ENCODE data around the gene IL10RB. TPM values are rescaled to one million over a fixed set of nuclear protein-coding genes. Genes with fewer than 3 reads are reported as not detected.

Gene IL10RB
- polyA plus RNA-seq, 1 donor: 76.6 TPM

DNA sequence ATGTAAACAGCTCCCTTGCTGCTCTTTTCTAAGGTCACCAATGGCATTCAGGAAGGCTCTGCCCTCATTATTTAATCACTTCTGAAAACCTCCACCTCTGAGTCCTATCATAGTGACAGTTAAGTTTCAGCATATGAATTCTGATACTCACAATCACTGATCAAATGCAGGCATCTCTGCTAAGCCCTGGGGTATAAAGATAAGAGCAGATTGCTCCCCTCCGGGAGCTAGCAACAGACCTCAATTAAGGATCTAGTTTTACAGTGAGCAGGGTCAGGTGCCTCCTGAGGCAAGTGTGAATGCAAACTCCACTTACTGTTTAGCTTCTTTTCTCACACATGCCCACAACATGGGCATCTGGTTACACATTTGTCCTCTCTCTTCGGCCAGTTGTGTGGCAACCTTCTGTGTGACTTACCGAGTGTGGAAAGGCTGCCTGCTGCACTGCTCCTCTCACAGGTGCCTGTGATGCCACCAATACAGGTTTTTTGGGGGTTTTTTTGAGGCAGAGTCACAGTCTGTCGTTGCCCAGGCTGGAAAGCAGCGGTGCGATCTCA is 15.0 kb downstream of the IL10RB start:
- no CpG with 5 or more reads among the region's 6 CpGs for WGBS (ENCODE audit: insufficient coverage, low lambda C conversion rate)
- no peak overlapping the region for H3K27ac ChIP-seq (ENCODE audit: low read length)
- peaks cover 77% of the 10 kb centered on the region for H3K36me3 ChIP-seq (ENCODE audit: control insufficient read depth, insufficient read depth, low read length)
- no peaks in the 10 kb centered on the region for H3K27me3 ChIP-seq (ENCODE audit: control insufficient read depth, insufficient read depth, low read length)
- no peaks in the 10 kb centered on the region for H3K4me1 ChIP-seq (ENCODE audit: control insufficient read depth, insufficient read depth, low read length)
- DNase-seq: no peak
- no peaks in the 10 kb centered on the region for H3K9me3 ChIP-seq (ENCODE audit: control insufficient read depth, low read depth, low read length)
- H3K4me3 ChIP-seq (ENCODE audit: low read length): no peak overlapping the region

DNA sequence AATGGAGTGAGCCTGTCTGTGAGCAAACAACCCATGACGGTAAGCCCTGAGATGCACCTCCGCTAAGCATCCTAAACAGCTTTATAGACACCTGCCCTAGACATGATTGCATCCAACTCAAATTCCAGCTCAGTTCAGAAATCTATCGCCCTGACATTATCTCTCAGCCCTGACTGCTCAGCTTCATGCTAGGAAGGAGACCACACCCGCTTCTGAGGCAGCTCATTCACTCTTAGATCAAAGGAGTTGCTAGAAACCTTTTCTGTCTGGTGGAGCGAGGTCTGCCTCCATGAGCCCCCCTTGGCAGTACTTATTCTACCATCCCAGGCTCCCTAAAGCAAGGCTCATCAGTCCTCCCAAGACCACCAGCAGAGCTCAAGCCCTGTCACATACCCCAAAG is 17.0 kb downstream of the IL10RB start:
- Histone ChIP-seq H3K9me3 (ENCODE audit: control insufficient read depth, low read depth, low read length) (no peaks in the 10 kb centered on the region), H3K27ac (ENCODE audit: low read length) (no peak overlapping the region), H3K36me3 (ENCODE audit: control insufficient read depth, insufficient read depth, low read length) (peaks cover 79% of the 10 kb centered on the region), H3K4me3 (ENCODE audit: low read length) (no peak overlapping the region), H3K27me3 (ENCODE audit: control insufficient read depth, insufficient read depth, low read length) (no peaks in the 10 kb centered on the region), H3K4me1 (ENCODE audit: control insufficient read depth, insufficient read depth, low read length) (no peaks in the 10 kb centered on the region)
- DNase-seq: no peak
- no CpG with 5 or more reads among the region's 5 CpGs for WGBS (ENCODE audit: insufficient coverage, low lambda C conversion rate)

DNA sequence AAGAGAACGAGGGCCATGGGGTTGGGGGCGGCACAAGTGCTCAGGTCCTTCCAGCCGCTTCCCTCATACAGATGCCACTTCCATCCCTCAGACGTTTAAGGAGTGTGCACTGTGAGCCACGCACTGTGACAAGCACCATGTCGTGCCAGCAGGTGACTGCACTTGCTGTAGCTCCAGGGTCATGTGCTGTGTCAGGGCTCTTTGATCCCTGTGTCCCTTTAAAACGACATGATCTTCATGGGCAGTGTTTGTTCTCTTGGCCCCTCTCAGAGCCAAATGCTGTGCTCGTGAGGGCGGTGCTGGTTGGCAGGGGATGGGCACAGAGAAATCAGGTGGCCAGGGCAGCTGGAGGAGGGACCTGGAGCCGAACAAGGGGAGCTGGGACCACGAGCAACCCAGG is 19.9 kb downstream of the IL10RB start:
- Histone ChIP-seq H3K36me3 (ENCODE audit: control insufficient read depth, insufficient read depth, low read length) (peaks cover 75% of the 10 kb centered on the region), H3K27me3 (ENCODE audit: control insufficient read depth, insufficient read depth, low read length) (no peaks in the 10 kb centered on the region), H3K9me3 (ENCODE audit: control insufficient read depth, low read depth, low read length) (no peaks in the 10 kb centered on the region), H3K4me1 (ENCODE audit: control insufficient read depth, insufficient read depth, low read length) (no peaks in the 10 kb centered on the region), H3K27ac (ENCODE audit: low read length) (no peak overlapping the region), H3K4me3 (ENCODE audit: low read length) (no peak overlapping the region)
- DNase-seq: no peak
- 80% methylated on average over 1 of the region's 11 CpGs for WGBS (ENCODE audit: insufficient coverage, low lambda C conversion rate)

DNA sequence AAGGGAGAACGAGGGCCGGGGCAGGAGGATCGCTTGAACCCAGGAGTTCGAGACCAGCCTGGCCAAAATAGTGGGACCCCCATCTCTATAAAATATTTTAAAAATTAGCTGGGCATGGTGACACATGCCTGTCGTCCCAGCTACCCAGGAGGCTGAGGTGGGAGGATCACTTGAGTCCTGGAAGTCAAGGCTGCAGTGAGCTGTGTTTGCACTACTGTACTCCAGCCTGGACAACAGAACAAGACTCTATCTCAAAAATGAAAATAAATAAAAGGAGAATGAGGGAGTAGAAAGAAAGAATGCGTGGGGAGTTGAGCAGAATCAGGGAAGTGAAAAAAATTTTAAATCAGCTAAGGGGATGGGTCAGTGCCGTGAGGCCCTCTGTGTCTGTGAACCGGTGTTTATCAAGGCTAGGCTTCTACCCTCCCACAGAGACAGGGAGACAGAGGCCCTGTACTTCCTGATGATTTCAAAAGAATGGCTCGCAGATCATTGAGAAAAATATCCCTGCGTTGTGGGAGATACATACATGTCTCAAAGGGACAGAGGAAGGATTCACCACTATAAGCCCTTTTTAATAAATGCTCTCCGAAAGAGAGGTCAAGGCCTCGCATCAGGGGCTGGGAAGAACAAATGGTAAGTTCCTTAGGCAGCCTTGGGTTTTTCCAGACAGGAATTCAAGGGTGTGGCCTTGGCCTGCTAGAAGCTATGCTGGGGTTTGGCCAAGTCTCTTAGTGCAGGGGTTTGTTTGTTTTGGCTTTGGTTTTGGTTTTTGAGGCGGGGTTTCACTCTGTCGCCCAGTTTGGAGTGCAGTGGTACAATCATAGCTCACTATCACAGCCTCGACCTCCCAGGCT is 20.7 kb downstream of the IL10RB start:
- Histone ChIP-seq H3K27me3 (ENCODE audit: control insufficient read depth, insufficient read depth, low read length) (no peaks in the 10 kb centered on the region), H3K4me3 (ENCODE audit: low read length) (no peak overlapping the region), H3K4me1 (ENCODE audit: control insufficient read depth, insufficient read depth, low read length) (no peaks in the 10 kb centered on the region), H3K9me3 (ENCODE audit: control insufficient read depth, low read depth, low read length) (no peaks in the 10 kb centered on the region), H3K27ac (ENCODE audit: low read length) (no peak overlapping the region), H3K36me3 (ENCODE audit: control insufficient read depth, insufficient read depth, low read length) (peaks cover 72% of the 10 kb centered on the region)
- no peak for DNase-seq
- WGBS (ENCODE audit: insufficient coverage, low lambda C conversion rate): 56% methylated on average over 1 of the region's 15 CpGs

DNA sequence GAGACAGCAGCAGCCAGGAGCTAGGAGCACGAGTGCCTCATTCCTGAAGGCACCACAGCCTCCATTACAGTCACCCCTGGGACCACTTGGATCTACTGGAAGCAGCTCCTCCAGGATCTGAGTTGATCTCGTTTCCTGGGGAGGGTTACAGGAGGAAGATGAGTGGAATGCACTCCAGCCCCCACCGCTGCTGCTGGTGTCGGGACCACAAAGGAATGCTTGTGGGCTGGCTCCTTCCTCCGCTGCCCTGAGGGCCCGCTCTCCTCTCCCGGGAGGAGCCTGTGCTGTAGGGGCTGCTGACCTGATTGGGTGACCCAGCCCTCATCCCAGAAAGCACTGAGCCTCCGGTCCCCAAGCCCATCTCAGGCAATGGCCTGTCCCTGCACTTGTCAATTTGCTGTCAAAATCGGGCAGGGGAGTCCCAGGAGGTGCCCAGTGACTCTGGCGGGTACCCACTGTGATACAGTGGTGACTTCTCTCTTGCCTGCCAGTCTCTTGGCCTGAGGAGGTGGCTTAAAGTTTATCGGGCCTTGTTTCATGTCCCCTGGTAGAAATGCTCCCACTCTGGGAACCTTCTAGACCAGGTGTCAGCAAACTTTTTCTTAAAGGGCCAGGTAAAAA is 23.1 kb downstream of the IL10RB start:
- no peaks in the 10 kb centered on the region for H3K27me3 ChIP-seq (ENCODE audit: control insufficient read depth, insufficient read depth, low read length)
- no peak for DNase-seq
- H3K36me3 ChIP-seq (ENCODE audit: control insufficient read depth, insufficient read depth, low read length): peaks cover 77% of the 10 kb centered on the region
- no peak overlapping the region for H3K27ac ChIP-seq (ENCODE audit: low read length)
- H3K9me3 ChIP-seq (ENCODE audit: control insufficient read depth, low read depth, low read length): no peaks in the 10 kb centered on the region
- no peaks in the 10 kb centered on the region for H3K4me1 ChIP-seq (ENCODE audit: control insufficient read depth, insufficient read depth, low read length)
- WGBS (ENCODE audit: insufficient coverage, low lambda C conversion rate): no CpG with 5 or more reads among the region's 11 CpGs
- no peak overlapping the region for H3K4me3 ChIP-seq (ENCODE audit: low read length)

DNA sequence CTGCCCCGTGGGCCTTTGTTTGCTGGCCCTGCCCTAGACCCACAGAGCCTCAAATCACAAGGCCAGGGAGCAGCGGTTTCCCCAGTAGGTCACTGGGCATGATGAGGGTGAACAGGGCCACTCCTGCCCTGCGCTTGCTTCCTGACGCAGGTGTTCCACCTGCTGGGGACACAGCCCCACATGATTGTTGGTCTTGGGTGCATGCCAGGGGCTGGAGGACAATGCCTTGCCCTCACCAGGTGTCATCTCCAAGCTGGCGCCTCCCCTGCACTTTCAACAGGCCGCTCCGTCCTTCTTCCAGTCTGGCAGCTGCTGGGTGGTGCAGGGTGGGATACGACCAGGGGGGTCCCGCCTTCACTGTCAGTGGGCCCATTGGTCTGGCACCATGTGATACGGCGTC is 24.3 kb downstream of the IL10RB start:
- H3K27ac ChIP-seq (ENCODE audit: low read length): no peak overlapping the region
- H3K27me3 ChIP-seq (ENCODE audit: control insufficient read depth, insufficient read depth, low read length): no peaks in the 10 kb centered on the region
- H3K9me3 ChIP-seq (ENCODE audit: control insufficient read depth, low read depth, low read length): no peaks in the 10 kb centered on the region
- WGBS (ENCODE audit: insufficient coverage, low lambda C conversion rate): 100% methylated on average over 1 of the region's 11 CpGs
- no peak overlapping the region for H3K4me3 ChIP-seq (ENCODE audit: low read length)
- DNase-seq: no peak
- H3K4me1 ChIP-seq (ENCODE audit: control insufficient read depth, insufficient read depth, low read length): no peaks in the 10 kb centered on the region
- H3K36me3 ChIP-seq (ENCODE audit: control insufficient read depth, insufficient read depth, low read length): peaks cover 71% of the 10 kb centered on the region

DNA sequence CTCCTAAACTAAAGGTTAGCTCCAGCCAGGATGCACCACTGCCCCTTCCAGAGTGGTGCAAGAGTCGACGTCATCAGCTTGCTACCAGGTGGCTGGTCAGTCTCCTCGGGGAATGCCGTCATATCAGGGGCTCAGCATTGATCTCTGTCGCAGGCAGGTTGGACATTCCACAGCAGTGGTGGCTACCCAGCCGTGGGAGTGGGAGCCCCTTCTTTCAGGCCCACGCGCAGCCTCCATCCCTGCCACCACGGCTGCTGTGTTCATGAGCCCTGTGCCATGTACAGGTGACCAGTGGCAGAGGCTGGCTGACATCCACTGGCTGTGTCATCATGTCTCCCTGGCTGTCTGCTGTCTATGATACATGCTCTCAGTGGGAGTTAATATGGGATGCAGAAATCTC is 25.5 kb downstream of the IL10RB start:
- no CpG with 5 or more reads among the region's 9 CpGs for WGBS (ENCODE audit: insufficient coverage, low lambda C conversion rate)
- Histone ChIP-seq H3K36me3 (ENCODE audit: control insufficient read depth, insufficient read depth, low read length) (peaks cover 66% of the 10 kb centered on the region), H3K27me3 (ENCODE audit: control insufficient read depth, insufficient read depth, low read length) (no peaks in the 10 kb centered on the region), H3K4me3 (ENCODE audit: low read length) (no peak overlapping the region), H3K9me3 (ENCODE audit: control insufficient read depth, low read depth, low read length) (no peaks in the 10 kb centered on the region), H3K27ac (ENCODE audit: low read length) (no peak overlapping the region), H3K4me1 (ENCODE audit: control insufficient read depth, insufficient read depth, low read length) (no peaks in the 10 kb centered on the region)
- no peak for DNase-seq

DNA sequence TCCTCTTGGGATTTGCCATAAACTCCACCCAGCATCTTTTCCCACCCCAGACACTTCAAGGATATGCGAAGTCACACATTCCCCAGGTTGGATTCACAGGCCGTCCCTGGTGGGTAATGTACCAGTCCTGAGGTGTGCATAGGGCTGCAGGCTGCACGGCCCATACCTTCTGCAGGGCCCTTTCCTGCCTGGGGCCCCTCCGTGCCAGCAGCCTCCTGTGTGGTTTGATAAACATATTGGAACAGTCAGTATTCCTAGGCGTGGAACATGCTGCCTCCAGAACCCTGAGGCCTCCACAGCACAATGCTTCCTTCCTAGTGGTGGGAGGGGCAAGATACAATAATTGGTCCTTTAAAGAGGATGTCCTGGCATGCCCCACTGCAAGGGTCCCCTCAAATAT is 26.6 kb downstream of the IL10RB start:
- no CpG with 5 or more reads among the region's 5 CpGs for WGBS (ENCODE audit: insufficient coverage, low lambda C conversion rate)
- DNase-seq: no peak
- Histone ChIP-seq H3K27ac (ENCODE audit: low read length) (no peak overlapping the region), H3K4me3 (ENCODE audit: low read length) (no peak overlapping the region), H3K4me1 (ENCODE audit: control insufficient read depth, insufficient read depth, low read length) (no peaks in the 10 kb centered on the region), H3K36me3 (ENCODE audit: control insufficient read depth, insufficient read depth, low read length) (peaks cover 64% of the 10 kb centered on the region), H3K9me3 (ENCODE audit: control insufficient read depth, low read depth, low read length) (no peaks in the 10 kb centered on the region), H3K27me3 (ENCODE audit: control insufficient read depth, insufficient read depth, low read length) (no peaks in the 10 kb centered on the region)

DNA sequence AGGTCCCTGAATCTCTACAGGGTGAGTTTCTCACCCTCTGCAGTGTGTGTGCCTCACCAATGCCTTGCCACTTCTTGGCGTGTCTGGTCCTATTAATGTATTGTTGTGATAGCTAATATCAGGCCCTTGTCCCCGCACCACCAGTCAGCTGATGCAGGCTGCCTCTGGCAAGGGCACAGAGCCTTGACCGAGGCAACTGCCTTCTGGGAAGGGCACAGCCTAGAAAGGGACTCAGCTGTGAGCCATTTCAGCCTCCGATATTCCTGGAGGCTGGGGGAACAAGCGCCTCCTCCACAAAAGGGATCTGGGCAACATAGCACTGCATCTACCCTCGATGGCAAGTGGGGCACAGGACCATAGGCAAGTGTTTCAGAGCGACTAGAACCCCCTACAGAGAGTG is 27.0 kb downstream of the IL10RB start:
- WGBS (ENCODE audit: insufficient coverage, low lambda C conversion rate): no CpG with 5 or more reads among the region's 7 CpGs
- H3K27ac ChIP-seq (ENCODE audit: low read length): no peak overlapping the region
- H3K36me3 ChIP-seq (ENCODE audit: control insufficient read depth, insufficient read depth, low read length): peaks cover 60% of the 10 kb centered on the region
- no peak for DNase-seq
- H3K4me1 ChIP-seq (ENCODE audit: control insufficient read depth, insufficient read depth, low read length): no peaks in the 10 kb centered on the region
- H3K4me3 ChIP-seq (ENCODE audit: low read length): no peak overlapping the region
- no peaks in the 10 kb centered on the region for H3K9me3 ChIP-seq (ENCODE audit: control insufficient read depth, low read depth, low read length)
- H3K27me3 ChIP-seq (ENCODE audit: control insufficient read depth, insufficient read depth, low read length): no peaks in the 10 kb centered on the region

DNA sequence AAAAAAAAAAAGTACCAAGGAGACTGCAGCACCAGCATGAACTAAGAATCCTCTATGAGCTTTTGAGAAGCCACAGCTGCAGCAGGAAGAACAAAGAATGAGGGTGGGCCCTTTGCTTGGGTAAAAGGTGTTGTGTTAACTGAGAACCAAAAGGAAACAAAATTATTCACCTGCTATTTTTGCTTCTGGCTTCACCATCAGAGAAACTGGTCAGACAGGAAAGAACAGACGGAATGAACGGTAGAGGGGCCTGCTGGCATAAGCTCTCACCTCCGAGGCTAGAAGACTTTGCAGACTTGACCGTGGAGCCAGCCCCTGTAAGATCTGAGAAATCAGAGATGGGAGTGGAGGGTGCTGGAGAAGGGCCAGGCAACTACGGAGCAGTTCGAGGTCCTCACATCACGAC is 27.6 kb downstream of the IL10RB start:
- no peak for DNase-seq
- no peak overlapping the region for H3K4me3 ChIP-seq (ENCODE audit: low read length)
- no peaks in the 10 kb centered on the region for H3K27me3 ChIP-seq (ENCODE audit: control insufficient read depth, insufficient read depth, low read length)
- no peaks in the 10 kb centered on the region for H3K4me1 ChIP-seq (ENCODE audit: control insufficient read depth, insufficient read depth, low read length)
- no peak overlapping the region for H3K27ac ChIP-seq (ENCODE audit: low read length)
- H3K9me3 ChIP-seq (ENCODE audit: control insufficient read depth, low read depth, low read length): no peaks in the 10 kb centered on the region
- WGBS (ENCODE audit: insufficient coverage, low lambda C conversion rate): 80% methylated on average over 1 of the region's 7 CpGs
- H3K36me3 ChIP-seq (ENCODE audit: control insufficient read depth, insufficient read depth, low read length): peaks cover 55% of the 10 kb centered on the region
